SU-DHL-6 (cell line): Measurements from ENCODE around the gene SCAPER.

ENCODE experiments used
- EZH2phosphoT487 ChIP-seq: fragments of 200-600 bp; sonication (generic), shearing (Covaris generic); conservative IDR thresholded peaks from 2 replicates; pipeline ENCODE4 v1.6.1; 2018; ENCODE audit warnings: mild to moderate bottlenecking, antibody characterized with exemption, low read length, moderate library complexity, mixed read lengths
- TF ChIP-seq, protein P1 (sequence below): fragments of 200-600 bp; sonication (generic); IDR thresholded peaks from one replicate; pipeline ENCODE4 v1.5.1; 2017; ENCODE audit warnings: antibody characterized with exemption, mild to moderate bottlenecking, low read length, moderate library complexity; ENCODE audit not compliant: insufficient read depth, poor library complexity, severe bottlenecking

GRCh38 chr15:76912430-76912829, 7.3 kb upstream of the SCAPER start:
- TF ChIP-seq, protein P1, sequence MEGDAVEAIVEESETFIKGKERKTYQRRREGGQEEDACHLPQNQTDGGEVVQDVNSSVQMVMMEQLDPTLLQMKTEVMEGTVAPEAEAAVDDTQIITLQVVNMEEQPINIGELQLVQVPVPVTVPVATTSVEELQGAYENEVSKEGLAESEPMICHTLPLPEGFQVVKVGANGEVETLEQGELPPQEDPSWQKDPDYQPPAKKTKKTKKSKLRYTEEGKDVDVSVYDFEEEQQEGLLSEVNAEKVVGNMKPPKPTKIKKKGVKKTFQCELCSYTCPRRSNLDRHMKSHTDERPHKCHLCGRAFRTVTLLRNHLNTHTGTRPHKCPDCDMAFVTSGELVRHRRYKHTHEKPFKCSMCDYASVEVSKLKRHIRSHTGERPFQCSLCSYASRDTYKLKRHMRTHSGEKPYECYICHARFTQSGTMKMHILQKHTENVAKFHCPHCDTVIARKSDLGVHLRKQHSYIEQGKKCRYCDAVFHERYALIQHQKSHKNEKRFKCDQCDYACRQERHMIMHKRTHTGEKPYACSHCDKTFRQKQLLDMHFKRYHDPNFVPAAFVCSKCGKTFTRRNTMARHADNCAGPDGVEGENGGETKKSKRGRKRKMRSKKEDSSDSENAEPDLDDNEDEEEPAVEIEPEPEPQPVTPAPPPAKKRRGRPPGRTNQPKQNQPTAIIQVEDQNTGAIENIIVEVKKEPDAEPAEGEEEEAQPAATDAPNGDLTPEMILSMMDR, result no peak
- TF ChIP-seq EZH2phosphoT487, result no peak
